K562 (cell line): ENCODE data around the gene CCL27. TPM values are rescaled to one million over a fixed set of nuclear protein-coding genes. Genes with fewer than 3 reads are reported as not detected.

Experiments used
- BDP1 ChIP-seq: IDR thresholded peaks from 3 replicates; pipeline ENCODE4 v1.6.1; 2011; ENCODE audit not compliant: insufficient read length, insufficient read depth
- DMBX1 ChIP-seq: fragments of 250-450 bp; sonication (Bioruptor Pico); IDR thresholded peaks from 2 replicates; pipeline ENCODE4 v1.8.0; 2022; ENCODE audit warnings: inconsistent platforms, mild to moderate bottlenecking, moderate library complexity, borderline replicate concordance
- ETV6 ChIP-seq, 3 experiments: fragments of 150-350 bp in 1 of 3; sonication (generic) in 1 of 3; formaldehyde crosslinking in 1 of 3; IDR thresholded peaks; 2 replicates each; pipeline versions ENCODE4 v1.6.1 to v1.8.0; 2014 to 2022; ENCODE audit warnings: borderline replicate concordance in 2 of 3, low read depth in 2 of 3, antibody characterized with exemption in 1 of 3, low read length in 1 of 3, mild to moderate bottlenecking in 1 of 3, missing genetic modification reagents in 1 of 3
- EWSR1 ChIP-seq: fragments of 450-650 bp; IDR thresholded peaks from 2 replicates; pipeline ENCODE4 v1.6.1; 2018; ENCODE audit warnings: borderline replicate concordance, mild to moderate bottlenecking, low read depth, moderate library complexity; ENCODE audit not compliant: partially characterized antibody
- EZH2 ChIP-seq: IDR thresholded peaks from 2 replicates; pipeline ENCODE4 v1.6.1; 2012; ENCODE audit warnings: low read depth, mild to moderate bottlenecking, inconsistent platforms, low read length, borderline replicate concordance
- FOXP1 ChIP-seq: sonication (generic); formaldehyde crosslinking; IDR thresholded peaks from 2 replicates; pipeline ENCODE4 v1.8.0; 2022; ENCODE audit warnings: mild to moderate bottlenecking, missing genetic modification reagents
- FUS ChIP-seq: fragments of 200-400 bp; formaldehyde crosslinking; optimal IDR thresholded peaks from 2 replicates; pipeline ENCODE3; 2017; ENCODE audit warnings: low read depth, low read length
- MYC ChIP-seq, 2 experiments: fragments of 250-450 bp in 1 of 2; sonication (Bioruptor Pico) in 1 of 2; IDR thresholded peaks; 2 replicates each; pipeline versions ENCODE4 v1.5.1 to v1.6.1; 2012 to 2021; ENCODE audit warnings: low read depth in 2 of 2, borderline replicate concordance in 1 of 2, improper control_type of control experiment in 1 of 2, low read length in 1 of 2, mild to moderate bottlenecking in 1 of 2, moderate library complexity in 1 of 2
- PHB ChIP-seq: fragments of 250-450 bp; sonication (Bioruptor Pico); IDR thresholded peaks from 2 replicates; pipeline ENCODE4 v1.5.0; 2021
- PHF8 ChIP-seq: fragments of 200-600 bp; sonication (generic); IDR thresholded peaks from 2 replicates; pipeline ENCODE4 v1.6.1; 2012; ENCODE audit warnings: mixed run types, mild to moderate bottlenecking, inconsistent platforms, low read length, moderate library complexity, borderline replicate concordance
- PTTG1 ChIP-seq: fragments of 450-650 bp; IDR thresholded peaks from 2 replicates; pipeline ENCODE4 v1.6.1; 2016; ENCODE audit warnings: low read depth, mild to moderate bottlenecking, missing genetic modification characterization, missing compliant biosample characterization
- RBBP5 ChIP-seq: fragments of 200-600 bp; sonication (generic); IDR thresholded peaks from 2 replicates; pipeline ENCODE4 v1.6.1; 2012; ENCODE audit warnings: borderline replicate concordance, mild to moderate bottlenecking, low read length, control low read depth, inconsistent platforms; ENCODE audit not compliant: insufficient read depth, poor library complexity, severe bottlenecking
- SMAD4 ChIP-seq: fragments of 250-450 bp; sonication (Bioruptor Pico); conservative IDR thresholded peaks from 2 replicates; pipeline ENCODE4 v1.8.0; 2021; ENCODE audit warnings: inconsistent platforms, mild to moderate bottlenecking, moderate library complexity
- SMC3 ChIP-seq: conservative IDR thresholded peaks from 2 replicates; pipeline ENCODE4 v1.6.1; 2011; ENCODE audit warnings: low read depth, low read length, improper control_type of control experiment; ENCODE audit not compliant: insufficient read depth
- SREBF1 ChIP-seq: fragments of 150-350 bp; IDR thresholded peaks from 2 replicates; pipeline ENCODE4 v1.6.1; 2014; ENCODE audit warnings: antibody characterized with exemption, low read depth, low read length, borderline replicate concordance
- SRSF7 ChIP-seq: fragments of 200-400 bp; formaldehyde crosslinking; optimal IDR thresholded peaks from 2 replicates; pipeline ENCODE3; 2017; ENCODE audit warnings: mild to moderate bottlenecking, low read depth, low read length
- YBX1 ChIP-seq: fragments of 450-650 bp; IDR thresholded peaks from 2 replicates; pipeline ENCODE4 v1.7.1; 2016; ENCODE audit warnings: mild to moderate bottlenecking
- ZNF12 ChIP-seq: sonication (generic); formaldehyde crosslinking; IDR thresholded peaks from 2 replicates; pipeline ENCODE4 v1.4.0; 2020; ENCODE audit warnings: mild to moderate bottlenecking, missing genetic modification reagents
- ZNF347 ChIP-seq: fragments of 450-650 bp; formaldehyde crosslinking; IDR thresholded peaks from 2 replicates; pipeline ENCODE4 v1.4.0; 2020; ENCODE audit warnings: low read depth, mild to moderate bottlenecking, moderate library complexity
- ZNF668 ChIP-seq: fragments of 250-450 bp; sonication (Bioruptor Pico); IDR thresholded peaks from 2 replicates; pipeline ENCODE4 v1.8.0; 2022; ENCODE audit warnings: mild to moderate bottlenecking, inconsistent platforms
- polyA plus RNA-seq, 8 experiments: library from polyadenylated mRNA; depleted of rRNA in 4 of 8; stranded (reverse) in 5 of 8; unstranded in 3 of 8; fragments of >200 nt; fragmentation: Nextera tagmentation in 2 of 8; fragmentation: Illumina TruSeq in 1 of 8; extraction: Ambion mirVana in 2 of 8; extraction: Trizol in 1 of 8; gene quantifications; 2 replicates each; pipeline versions ENCODE4 v1.2.1 to v1.2.3, GENCODE V29; 2011 to 2014; ENCODE audit warnings: inconsistent platforms in 1 of 8, missing spikeins in 1 of 8
- total RNA-seq, 7 experiments: library from RNA; depleted of rRNA in 6 of 7; stranded (reverse); fragments of >200 nt in 6 of 7; fragmentation: Illumina TruSeq in 2 of 7; extraction: Trizol in 2 of 7; gene quantifications; 2 replicates each; pipeline versions ENCODE4 v1.2.1 to v1.2.3, GENCODE V29; 2011 to 2021; ENCODE audit warnings: low replicate concordance in 1 of 7
- TF ChIP-seq, protein P1 (sequence below): sonication (generic); formaldehyde crosslinking; IDR thresholded peaks from 2 replicates; pipeline ENCODE4 v1.8.1; 2022; ENCODE audit warnings: missing genetic modification reagents
- TF ChIP-seq, protein P2 (sequence below), 3 experiments: IDR thresholded peaks in 2 of 3; conservative IDR thresholded peaks in 1 of 3; 2 replicates each; pipeline ENCODE4 v1.5.1; 2011 to 2012; ENCODE audit warnings: low read length in 3 of 3, mild to moderate bottlenecking in 3 of 3, control low read depth in 2 of 3, improper control_type of control experiment in 1 of 3, inconsistent platforms in 1 of 3, low read depth in 1 of 3, mixed read lengths in 1 of 3, moderate library complexity in 1 of 3; ENCODE audit not compliant: insufficient read depth in 2 of 3
- TF ChIP-seq, protein P3 (sequence below): sonication (generic); formaldehyde crosslinking; IDR thresholded peaks from 2 replicates; pipeline ENCODE4 v1.9.0; 2022; ENCODE audit warnings: mild to moderate bottlenecking, missing genetic modification reagents

CCL27 gene
- total and polyA plus RNA-seq, 9 of the 15 experiments (the other 6 are each of a cell fraction or from before 2014, with no cell fraction given), result 0.10 to 0.53 (median 0.27) TPM; not detected in 5

DNA sequence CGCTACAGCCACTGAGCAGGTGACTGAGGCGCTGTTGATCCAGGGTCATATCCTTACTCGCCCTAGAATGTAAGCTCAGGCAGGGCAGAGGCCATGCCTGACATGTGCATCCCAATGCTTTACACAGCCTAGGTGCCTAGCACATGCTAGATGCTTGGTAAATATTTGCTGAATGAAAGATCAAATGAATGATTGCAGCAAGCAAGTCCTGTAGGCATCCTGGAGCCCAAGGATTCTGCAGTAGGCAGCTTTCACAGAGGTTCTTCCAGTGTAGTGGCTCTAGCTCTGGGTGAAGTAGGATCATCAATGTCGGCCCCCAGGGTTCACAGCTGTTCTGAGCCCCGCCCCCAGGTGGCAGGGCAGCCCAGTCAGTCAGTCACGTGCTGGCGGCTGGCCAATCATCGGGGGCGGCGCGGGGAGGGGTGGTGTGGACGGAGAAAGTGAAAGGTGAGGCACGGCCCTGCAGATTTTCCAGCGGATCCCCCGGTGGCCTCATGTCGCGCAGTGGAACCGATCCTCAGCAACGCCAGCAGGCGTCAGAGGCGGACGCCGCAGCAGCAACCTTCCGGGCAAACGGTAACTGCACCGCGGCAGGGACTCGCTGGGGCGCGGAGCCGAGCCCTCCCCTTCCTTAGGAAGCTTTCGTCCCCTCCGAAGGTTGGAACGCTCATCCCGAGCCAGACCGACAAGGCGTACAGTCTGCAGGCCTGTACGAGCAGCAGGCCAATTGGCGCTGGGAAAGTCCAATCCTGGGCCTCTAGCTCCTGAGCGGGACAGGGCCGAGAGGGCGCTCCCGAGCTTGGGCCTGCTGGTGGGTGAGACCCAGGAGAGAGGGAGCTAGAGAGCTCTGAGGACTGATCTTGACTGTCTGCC lies 16.0 kb downstream of the CCL27 start, which contains the start of gene GALT (continued):
- TF ChIP-seq, protein P1, sequence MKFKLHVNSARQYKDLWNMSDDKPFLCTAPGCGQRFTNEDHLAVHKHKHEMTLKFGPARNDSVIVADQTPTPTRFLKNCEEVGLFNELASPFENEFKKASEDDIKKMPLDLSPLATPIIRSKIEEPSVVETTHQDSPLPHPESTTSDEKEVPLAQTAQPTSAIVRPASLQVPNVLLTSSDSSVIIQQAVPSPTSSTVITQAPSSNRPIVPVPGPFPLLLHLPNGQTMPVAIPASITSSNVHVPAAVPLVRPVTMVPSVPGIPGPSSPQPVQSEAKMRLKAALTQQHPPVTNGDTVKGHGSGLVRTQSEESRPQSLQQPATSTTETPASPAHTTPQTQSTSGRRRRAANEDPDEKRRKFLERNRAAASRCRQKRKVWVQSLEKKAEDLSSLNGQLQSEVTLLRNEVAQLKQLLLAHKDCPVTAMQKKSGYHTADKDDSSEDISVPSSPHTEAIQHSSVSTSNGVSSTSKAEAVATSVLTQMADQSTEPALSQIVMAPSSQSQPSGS (CRISPR knock-in tag), result no peak
- TF ChIP-seq YBX1 (no peak), SMC3 (no peak), ZNF12 (CRISPR knock-in tag) (no peak), PTTG1 (tag) (no peak), FUS (no peak), ZNF668 (CRISPR knock-in tag) (no peak), MYC (IDR thresholded peaks at IDR 0.05; ENCODE audit: low read depth, low read length) (peak; percentile 70), MYC (CRISPR knock-in tag; IDR thresholded peaks at IDR 0.05; ENCODE audit: borderline replicate concordance, low read depth) (no peak), ZNF347 (CRISPR knock-in tag) (no peak), SMAD4 (CRISPR knock-in tag) (0 out of 2 replicates have a peak, but pooled peaks have one; percentile 12), FOXP1 (0 out of 2 replicates have a peak, but pooled peaks have one; percentile 45), PHB (no peak), BDP1 (no peak), EWSR1 (no peak), ETV6 (IDR thresholded peaks at IDR 0.05; ENCODE audit: borderline replicate concordance in 1 of 2, low read depth in 2 of 2, low read length in 1 of 2) (no peak), ETV6 (CRISPR knock-in tag; IDR thresholded peaks at IDR 0.05; ENCODE audit: borderline replicate concordance) (no peak), PHF8 (peak; percentile 74; the same call in 1 of the 2 replicates), SREBF1 (no peak), DMBX1 (CRISPR knock-in tag) (no peak), RBBP5 (peak; percentile 64), EZH2 (no peak), SRSF7 (no peak)
- TF ChIP-seq, protein P2, sequence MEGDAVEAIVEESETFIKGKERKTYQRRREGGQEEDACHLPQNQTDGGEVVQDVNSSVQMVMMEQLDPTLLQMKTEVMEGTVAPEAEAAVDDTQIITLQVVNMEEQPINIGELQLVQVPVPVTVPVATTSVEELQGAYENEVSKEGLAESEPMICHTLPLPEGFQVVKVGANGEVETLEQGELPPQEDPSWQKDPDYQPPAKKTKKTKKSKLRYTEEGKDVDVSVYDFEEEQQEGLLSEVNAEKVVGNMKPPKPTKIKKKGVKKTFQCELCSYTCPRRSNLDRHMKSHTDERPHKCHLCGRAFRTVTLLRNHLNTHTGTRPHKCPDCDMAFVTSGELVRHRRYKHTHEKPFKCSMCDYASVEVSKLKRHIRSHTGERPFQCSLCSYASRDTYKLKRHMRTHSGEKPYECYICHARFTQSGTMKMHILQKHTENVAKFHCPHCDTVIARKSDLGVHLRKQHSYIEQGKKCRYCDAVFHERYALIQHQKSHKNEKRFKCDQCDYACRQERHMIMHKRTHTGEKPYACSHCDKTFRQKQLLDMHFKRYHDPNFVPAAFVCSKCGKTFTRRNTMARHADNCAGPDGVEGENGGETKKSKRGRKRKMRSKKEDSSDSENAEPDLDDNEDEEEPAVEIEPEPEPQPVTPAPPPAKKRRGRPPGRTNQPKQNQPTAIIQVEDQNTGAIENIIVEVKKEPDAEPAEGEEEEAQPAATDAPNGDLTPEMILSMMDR (IDR thresholded peaks at IDR 0.05 in 2 of 3, conservative IDR thresholded peaks at IDR 0.05 in 1 of 3; ENCODE audit: insufficient read depth in 2 of 3, low read depth in 1 of 3, low read length in 3 of 3), result peak; percentile 65 to 97 (median 80)
- TF ChIP-seq, protein P3, sequence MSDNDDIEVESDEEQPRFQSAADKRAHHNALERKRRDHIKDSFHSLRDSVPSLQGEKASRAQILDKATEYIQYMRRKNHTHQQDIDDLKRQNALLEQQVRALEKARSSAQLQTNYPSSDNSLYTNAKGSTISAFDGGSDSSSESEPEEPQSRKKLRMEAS (CRISPR knock-in tag), result peak; percentile 84
